Tibial artery (tissue), 4 donors: ENCODE results near the gene ATP9B.

ENCODE experiments used
- DNase-seq, 2 donors: peaks; one replicate each; pipeline ENCODE4 v3.0.0-alpha.2; 2019
- H3K27ac ChIP-seq, 2 donors: fragments of 200-600 bp; sonication (generic) in 1 of 2; 1 replicate in 1 of 2; 2 replicates in 1 of 2; pipeline ENCODE4 v1.5.1; 2018 to 2019; ENCODE audit warnings: mild to moderate bottlenecking in 1 of 2
- H3K27me3 ChIP-seq, 2 donors: fragments of 200-600 bp; sonication (generic) in 1 of 2; one replicate each; pipeline versions ENCODE4 v1.5.1 to v1.6.0; 2016 to 2019
- H3K36me3 ChIP-seq, 3 donors: fragments of 200-600 bp; sonication (generic) in 2 of 3; one replicate each; pipeline ENCODE4 v1.5.1; 2016 to 2019; ENCODE audit warnings: mild to moderate bottlenecking in 2 of 3
- H3K4me1 ChIP-seq, 4 donors: fragments of 200-600 bp; sonication (generic) in 2 of 4; 1 replicate in 3 of 4; 2 replicates in 1 of 4; pipeline ENCODE4 v1.5.1; 2016 to 2019
- H3K4me3 ChIP-seq, 2 donors: fragments of 200-600 bp; sonication (generic) in 1 of 2; 1 replicate in 1 of 2; 2 replicates in 1 of 2; pipeline ENCODE4 v1.5.1; 2018 to 2019; ENCODE audit warnings: mild to moderate bottlenecking in 2 of 2
- H3K9me3 ChIP-seq, 3 donors: fragments of 200-600 bp; sonication (generic) in 1 of 3; one replicate each; pipeline ENCODE4 v1.5.1; 2016 to 2019
- intact Hi-C: fragments of 100-400 bp; cut with DNase I; formaldehyde crosslinking; loops from one replicate; pipeline ENCODE4 v1.15.0; 2023; ENCODE audit warnings: low total_unique reads
- TF ChIP-seq, protein P1 (sequence below), 2 experiments: fragments of 200-600 bp in 1 of 2; fragments of 450-650 bp in 1 of 2; IDR thresholded peaks; one replicate each; pipeline ENCODE4 v1.5.1; 2017 to 2019; ENCODE audit warnings: antibody characterized with exemption in 2 of 2, mild to moderate bottlenecking in 1 of 2, moderate library complexity in 1 of 2

ATP9B gene

DNA sequence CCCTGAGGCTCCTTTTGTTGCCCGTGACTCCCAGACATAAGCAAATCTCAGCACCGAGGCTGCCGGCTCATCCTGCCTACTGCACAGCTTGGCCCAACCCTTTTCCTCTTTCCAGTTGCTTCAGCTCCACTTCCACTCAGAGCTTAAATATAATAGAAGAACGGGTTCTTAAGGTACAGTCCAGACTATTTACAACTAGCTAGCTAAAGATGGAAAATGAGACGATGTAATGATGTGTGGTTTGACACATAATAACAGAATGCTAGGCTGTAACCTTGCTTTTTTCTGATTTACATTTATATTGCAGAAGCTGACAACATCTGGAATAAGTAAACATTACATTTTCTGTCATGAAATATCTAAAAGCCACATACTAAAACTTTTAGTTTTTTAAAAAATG lies 26.9 kb upstream of the ATP9B start:
- DNase-seq = no peak
- intact Hi-C loops = no loop called here
- Histone ChIP-seq H3K27me3 (peaks cover 0 to 13% of the 10 kb centered on the region in 2 donors), H3K9me3 (no peaks in the 10 kb centered on the region), H3K27ac (no peak overlapping the region), H3K36me3 (no peaks in the 10 kb centered on the region), H3K4me1 (no peaks in the 10 kb centered on the region), H3K4me3 (no peak overlapping the region)
- TF ChIP-seq, protein P1, sequence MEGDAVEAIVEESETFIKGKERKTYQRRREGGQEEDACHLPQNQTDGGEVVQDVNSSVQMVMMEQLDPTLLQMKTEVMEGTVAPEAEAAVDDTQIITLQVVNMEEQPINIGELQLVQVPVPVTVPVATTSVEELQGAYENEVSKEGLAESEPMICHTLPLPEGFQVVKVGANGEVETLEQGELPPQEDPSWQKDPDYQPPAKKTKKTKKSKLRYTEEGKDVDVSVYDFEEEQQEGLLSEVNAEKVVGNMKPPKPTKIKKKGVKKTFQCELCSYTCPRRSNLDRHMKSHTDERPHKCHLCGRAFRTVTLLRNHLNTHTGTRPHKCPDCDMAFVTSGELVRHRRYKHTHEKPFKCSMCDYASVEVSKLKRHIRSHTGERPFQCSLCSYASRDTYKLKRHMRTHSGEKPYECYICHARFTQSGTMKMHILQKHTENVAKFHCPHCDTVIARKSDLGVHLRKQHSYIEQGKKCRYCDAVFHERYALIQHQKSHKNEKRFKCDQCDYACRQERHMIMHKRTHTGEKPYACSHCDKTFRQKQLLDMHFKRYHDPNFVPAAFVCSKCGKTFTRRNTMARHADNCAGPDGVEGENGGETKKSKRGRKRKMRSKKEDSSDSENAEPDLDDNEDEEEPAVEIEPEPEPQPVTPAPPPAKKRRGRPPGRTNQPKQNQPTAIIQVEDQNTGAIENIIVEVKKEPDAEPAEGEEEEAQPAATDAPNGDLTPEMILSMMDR (IDR thresholded peaks at IDR 0.05) = no peak

DNA sequence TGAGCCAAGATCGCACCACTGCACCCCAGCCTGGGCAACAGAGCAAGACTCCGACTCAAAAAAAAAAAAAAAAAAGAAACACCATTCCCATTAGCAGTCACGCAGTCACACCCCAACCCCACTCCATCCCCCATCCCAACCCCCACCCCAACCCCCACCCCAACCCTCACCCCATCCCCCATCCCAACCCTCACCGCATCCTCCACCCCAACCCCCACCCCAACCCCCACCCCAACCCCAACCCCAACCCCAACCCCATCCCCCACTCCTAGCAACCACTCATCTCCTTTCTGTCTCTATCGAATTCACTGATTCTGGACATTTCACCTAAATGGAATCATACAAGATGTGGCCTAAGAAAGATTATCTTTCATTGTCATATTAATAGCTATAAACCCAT lies 25.9 kb upstream of the ATP9B start:
- Histone ChIP-seq H3K4me3 (no peak overlapping the region), H3K27ac (no peak overlapping the region), H3K9me3 (no peaks in the 10 kb centered on the region), H3K4me1 (no peaks in the 10 kb centered on the region), H3K36me3 (no peaks in the 10 kb centered on the region), H3K27me3 (peaks cover 0 to 13% of the 10 kb centered on the region in 2 donors)
- DNase-seq = no peak
- intact Hi-C loops = no loop called here
- TF ChIP-seq, protein P1 (IDR thresholded peaks at IDR 0.05) = no peak

DNA sequence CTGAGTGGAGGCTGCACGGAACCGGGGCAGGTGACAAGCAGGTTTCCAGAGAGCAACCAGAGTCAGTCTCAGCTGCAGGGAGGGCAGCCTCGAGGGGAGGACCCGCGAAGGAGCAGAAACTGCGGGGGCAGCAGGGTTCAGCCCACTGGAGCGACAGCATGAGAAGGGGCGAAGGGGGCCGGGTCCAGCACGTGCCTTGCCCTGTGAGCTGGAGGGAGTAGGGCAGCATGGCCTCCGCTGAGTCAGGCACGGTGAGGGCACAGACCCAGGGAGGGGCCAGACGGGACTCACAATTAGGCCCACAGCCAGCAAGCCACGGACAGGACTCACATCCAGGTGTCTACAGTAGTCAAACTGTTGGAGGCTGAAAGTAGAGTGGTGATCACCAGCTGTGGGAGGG lies 22.7 kb upstream of the ATP9B start:
- no peaks in the 10 kb centered on the region for H3K36me3 ChIP-seq
- no peak for DNase-seq
- intact Hi-C loops = no loop called here
- H3K4me1 ChIP-seq = no peaks in the 10 kb centered on the region
- H3K4me3 ChIP-seq = no peak overlapping the region
- peaks cover 0 to 15% of the 10 kb centered on the region in 2 donors for H3K27me3 ChIP-seq
- no peaks in the 10 kb centered on the region for H3K9me3 ChIP-seq
- H3K27ac ChIP-seq = no peak overlapping the region
- TF ChIP-seq, protein P1 (IDR thresholded peaks at IDR 0.05) = no peak

DNA sequence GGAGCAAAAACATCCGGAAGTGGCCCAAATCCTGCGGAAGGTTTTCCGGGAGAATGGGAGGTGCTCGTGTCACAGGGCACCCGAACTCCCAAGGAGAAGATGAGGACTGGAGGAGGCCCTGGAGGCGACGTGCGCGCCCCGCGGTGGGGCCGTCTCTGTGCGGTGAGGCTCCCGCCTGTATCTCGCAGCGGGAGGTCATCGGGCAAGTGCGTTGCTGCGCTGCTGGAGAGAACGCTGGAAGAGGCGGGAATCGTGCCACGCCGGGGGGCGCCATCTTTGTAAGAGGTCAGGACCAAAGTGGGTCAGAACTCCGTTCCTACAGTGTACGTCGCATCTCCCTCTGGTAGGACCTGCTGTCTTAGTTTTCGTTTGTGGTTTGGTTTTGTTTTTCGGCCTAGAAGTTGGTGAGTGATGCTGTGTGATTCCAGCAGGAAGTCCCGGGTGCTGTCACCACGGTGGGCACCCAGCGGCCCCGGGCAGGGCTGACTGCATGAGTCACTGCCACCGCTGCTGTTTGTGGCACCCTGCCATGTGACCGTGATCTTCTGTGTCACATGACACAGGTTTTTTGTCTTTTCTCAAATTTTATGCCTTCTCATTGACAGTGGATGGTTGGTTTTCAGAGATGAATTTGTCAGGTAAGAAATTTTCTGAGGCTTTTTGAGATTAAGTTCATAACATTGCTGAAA lies 21.5 kb upstream of the ATP9B start:
- TF ChIP-seq, protein P1 (IDR thresholded peaks at IDR 0.05) = no peak
- Histone ChIP-seq H3K27me3 (peaks cover 0 to 12% of the 10 kb centered on the region in 2 donors), H3K4me1 (no peaks in the 10 kb centered on the region), H3K36me3 (no peaks in the 10 kb centered on the region), H3K9me3 (no peaks in the 10 kb centered on the region), H3K4me3 (no peak overlapping the region), H3K27ac (no peak overlapping the region)
- DNase-seq = no peak
- intact Hi-C loops = no loop called here

DNA sequence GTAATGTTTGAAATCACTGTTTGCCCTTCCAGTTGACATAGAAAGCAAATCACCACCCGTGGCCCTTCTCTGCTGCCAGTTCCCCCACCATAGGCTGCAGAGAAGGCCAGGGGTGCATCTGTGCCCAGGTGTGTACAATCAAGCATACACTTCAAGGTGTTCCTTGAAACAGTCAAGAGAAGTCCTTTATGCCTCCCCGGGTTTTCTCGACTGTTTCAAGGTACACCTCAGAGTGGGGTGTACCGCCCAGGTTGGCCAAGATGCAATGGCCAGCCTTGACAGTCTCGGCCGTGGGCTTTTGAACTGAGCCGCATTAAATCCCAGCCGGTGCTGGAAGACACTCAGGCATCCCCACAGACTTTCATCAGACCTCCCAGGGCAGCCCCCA lies 21.0 kb upstream of the ATP9B start:
- TF ChIP-seq, protein P1 (IDR thresholded peaks at IDR 0.05) = no peak
- H3K4me3 ChIP-seq = no peak overlapping the region
- no peak for DNase-seq
- intact Hi-C loops = no loop called here
- H3K36me3 ChIP-seq = no peaks in the 10 kb centered on the region
- no peak overlapping the region for H3K27ac ChIP-seq
- no peaks in the 10 kb centered on the region for H3K9me3 ChIP-seq
- H3K4me1 ChIP-seq = no peaks in the 10 kb centered on the region
- peaks cover 0 to 12% of the 10 kb centered on the region in 2 donors for H3K27me3 ChIP-seq

DNA sequence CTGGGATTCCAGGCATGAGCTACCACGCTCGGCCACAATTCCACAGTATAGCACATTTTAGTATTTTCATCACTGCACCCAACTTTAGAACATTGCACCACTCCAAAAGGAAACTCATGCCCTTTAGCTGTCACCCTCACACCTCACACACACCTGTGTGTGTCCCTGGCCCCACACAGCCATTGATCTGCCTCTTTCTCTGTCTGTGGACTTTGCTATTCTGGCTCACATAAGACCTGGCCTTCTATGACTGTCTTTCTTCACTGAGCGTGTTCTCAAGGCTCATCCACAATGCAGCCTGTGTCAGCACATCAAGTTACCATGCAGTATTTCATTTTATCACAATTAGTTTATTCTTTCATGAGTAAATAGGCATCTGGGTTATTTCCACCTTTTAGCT lies 19.7 kb upstream of the ATP9B start:
- intact Hi-C loops = no loop called here
- H3K4me1 ChIP-seq = no peaks in the 10 kb centered on the region
- no peak for DNase-seq
- H3K27me3 ChIP-seq = peaks cover 0 to 12% of the 10 kb centered on the region in 2 donors
- no peaks in the 10 kb centered on the region for H3K9me3 ChIP-seq
- no peak overlapping the region for H3K27ac ChIP-seq
- no peak overlapping the region for H3K4me3 ChIP-seq
- H3K36me3 ChIP-seq = no peaks in the 10 kb centered on the region
- TF ChIP-seq, protein P1 (IDR thresholded peaks at IDR 0.05) = no peak
